Endodermal cell (in vitro differentiated cells): ENCODE results near the gene ACAA2. TPM values are rescaled to one million over a fixed set of nuclear protein-coding genes. Genes with fewer than 3 reads are reported as not detected.

Source experiments
- DNase-seq: peaks from one replicate; pipeline ENCODE4 v3.0.0-alpha.2; 2017
- H3K27ac ChIP-seq: 2 replicates; pipeline ENCODE4 v1.5.1; 2013; ENCODE audit warnings: mild to moderate bottlenecking, low read depth, low read length, moderate library complexity
- H3K27me3 ChIP-seq: 2 replicates; pipeline ENCODE4 v1.6.1; 2013; ENCODE audit warnings: mild to moderate bottlenecking, low read length, moderate library complexity; ENCODE audit not compliant: insufficient read depth, control insufficient read depth, poor library complexity, severe bottlenecking
- H3K36me3 ChIP-seq: 2 replicates; pipeline ENCODE4 v1.7.0; 2013; ENCODE audit warnings: mild to moderate bottlenecking, low read length, moderate library complexity; ENCODE audit not compliant: control insufficient read depth, insufficient read depth
- H3K4me1 ChIP-seq: one replicate; pipeline ENCODE4 v1.7.0; 2013; ENCODE audit warnings: low read length; ENCODE audit not compliant: control insufficient read depth, insufficient read depth
- H3K4me3 ChIP-seq: 2 replicates; pipeline ENCODE4 v1.5.1; 2013; ENCODE audit warnings: mild to moderate bottlenecking, low read length, moderate library complexity
- H3K9ac ChIP-seq: 2 replicates; pipeline ENCODE4 v1.6.1; 2013; ENCODE audit warnings: mild to moderate bottlenecking, low read length, moderate library complexity; ENCODE audit not compliant: poor library complexity, severe bottlenecking; ENCODE audit errors: extremely low read depth
- H3K9me3 ChIP-seq: 2 replicates; pipeline ENCODE4 v1.6.1; 2013; ENCODE audit warnings: mild to moderate bottlenecking, low read length, moderate library complexity; ENCODE audit not compliant: control insufficient read depth
- H3K27ac Mint-ChIP-seq: 2 replicates; pipeline ENCODE4 v1.8.0; 2020; ENCODE audit warnings: mixed read lengths
- H3K27me3 Mint-ChIP-seq: 2 replicates; pipeline ENCODE4 v1.8.0; 2021; ENCODE audit warnings: mild to moderate bottlenecking, mixed read lengths; ENCODE audit not compliant: insufficient read depth
- H3K36me3 Mint-ChIP-seq: 2 replicates; pipeline ENCODE4 v1.8.0; 2020; ENCODE audit warnings: low read depth, mixed read lengths
- H3K4me1 Mint-ChIP-seq: 2 replicates; pipeline ENCODE4 v1.8.0; 2020; ENCODE audit warnings: mixed read lengths
- H3K4me3 Mint-ChIP-seq: 2 replicates; pipeline ENCODE4 v1.8.0; 2020; ENCODE audit warnings: mild to moderate bottlenecking, moderate library complexity, mixed read lengths
- H3K9me3 Mint-ChIP-seq: 2 replicates; pipeline ENCODE4 v1.8.0; 2020; ENCODE audit warnings: mild to moderate bottlenecking, mixed read lengths
- CTCF ChIP-seq: fragments of 200-600 bp; sonication (generic); conservative IDR thresholded peaks from 2 replicates; pipeline ENCODE4 v1.5.0; 2021; ENCODE audit warnings: antibody characterized with exemption, mild to moderate bottlenecking
- WGBS, 2 experiments: methylation state at CpG; one replicate each; pipeline versions ENCODE4 v1.1.5 to v1.1.7; 2013; ENCODE audit warnings: missing lambda C conversion rate in 2 of 2, mixed read lengths in 1 of 2; ENCODE audit not compliant: insufficient coverage in 1 of 2, insufficient read length in 1 of 2; 5-methylcytosine and 5-hydroxymethylcytosine counted together
- total RNA-seq, 2 donors: library from RNA; stranded (reverse); fragmentation: NEBNext Ultra II Directional in 1 of 2; extraction: Animal tissue kit (Norgen Biotek cat#: 25700) in 1 of 2; gene quantifications; 2 replicates in 1 of 2; 3 replicates in 1 of 2; pipeline ENCODE4 v1.2.1, GENCODE V29; 2021

ACAA2 gene
- total RNA-seq, 2 donors from 2014 or later: 128 to 131 TPM

- H3K36me3 ChIP-seq: no peaks in the 10 kb centered on the region
- peaks cover 2% of the 10 kb centered on the region for H3K27me3 Mint-ChIP-seq
- no peak overlapping the region for H3K4me3 ChIP-seq
- peaks cover 3% of the 10 kb centered on the region for H3K9me3 ChIP-seq
- peaks cover 8% of the 10 kb centered on the region for H3K4me1 ChIP-seq
- H3K4me1 Mint-ChIP-seq: peaks cover 26% of the 10 kb centered on the region
- TF ChIP-seq CTCF: no peak
- no peak overlapping the region for H3K27ac Mint-ChIP-seq
- H3K9me3 Mint-ChIP-seq: no peaks in the 10 kb centered on the region
- no peak overlapping the region for H3K4me3 Mint-ChIP-seq
- 78% methylated on average over 5 to 6 of the region's 6 CpGs for WGBS, 2 experiments
- no peak overlapping the region for H3K9ac ChIP-seq
- H3K36me3 Mint-ChIP-seq: no peaks in the 10 kb centered on the region
- no peak overlapping the region for H3K27ac ChIP-seq
- DNase-seq: no peak
- H3K27me3 ChIP-seq: no peaks in the 10 kb centered on the region
Observed at GRCh38 chr18:49756135-49756534, 57.2 kb downstream of the ACAA2 start.

GRCh38 chr18:49755489-49755888 lies 57.8 kb downstream of the ACAA2 start:
- Histone ChIP-seq H3K9ac (no peak overlapping the region), H3K9me3 (peaks cover 3% of the 10 kb centered on the region), H3K36me3 (no peaks in the 10 kb centered on the region), H3K27me3 (no peaks in the 10 kb centered on the region), H3K27ac (no peak overlapping the region), H3K4me3 (no peak overlapping the region), H3K4me1 (peaks cover 8% of the 10 kb centered on the region)
- no peaks in the 10 kb centered on the region for H3K36me3 Mint-ChIP-seq
- no peak for DNase-seq
- H3K4me1 Mint-ChIP-seq: peaks cover 26% of the 10 kb centered on the region
- H3K27ac Mint-ChIP-seq: no peak overlapping the region
- no peaks in the 10 kb centered on the region for H3K9me3 Mint-ChIP-seq
- 90 to 92% methylated on average over 5 to 6 of the region's 6 CpGs for WGBS, 2 experiments
- TF ChIP-seq CTCF: no peak
- peaks cover 4% of the 10 kb centered on the region for H3K27me3 Mint-ChIP-seq
- no peak overlapping the region for H3K4me3 Mint-ChIP-seq

GRCh38 chr18:49754866-49755265 lies 58.5 kb downstream of the ACAA2 start:
- Histone ChIP-seq H3K4me1 (peaks cover 8% of the 10 kb centered on the region), H3K4me3 (no peak overlapping the region), H3K9ac (no peak overlapping the region), H3K36me3 (no peaks in the 10 kb centered on the region), H3K27ac (no peak overlapping the region), H3K9me3 (peaks cover 3% of the 10 kb centered on the region), H3K27me3 (no peaks in the 10 kb centered on the region)
- no peak for DNase-seq
- no peaks in the 10 kb centered on the region for H3K36me3 Mint-ChIP-seq
- peaks cover 4% of the 10 kb centered on the region for H3K27me3 Mint-ChIP-seq
- no peak for TF ChIP-seq CTCF
- H3K9me3 Mint-ChIP-seq: no peaks in the 10 kb centered on the region
- no peak overlapping the region for H3K4me3 Mint-ChIP-seq
- H3K27ac Mint-ChIP-seq: no peak overlapping the region
- peaks cover 26% of the 10 kb centered on the region for H3K4me1 Mint-ChIP-seq
- WGBS, 2 experiments: 88 to 92% methylated on average over 3 to 6 of the region's 6 CpGs
